ENCODE results near the gene MEN1.

The MEN1 gene

DNA sequence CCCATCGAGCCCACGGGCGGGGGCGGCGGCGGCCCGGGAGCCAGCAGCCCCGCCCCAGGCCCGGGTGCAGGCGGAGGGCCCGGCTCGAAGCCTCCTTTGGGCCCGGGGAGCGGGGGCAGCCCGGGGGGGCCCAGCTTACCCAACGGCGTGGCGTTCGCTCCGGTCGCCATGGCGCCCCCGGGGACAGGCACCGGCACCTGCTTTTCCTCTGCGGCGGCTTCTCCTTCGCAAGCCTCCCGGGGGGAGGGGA is 32.2 kb downstream of the MEN1 start:
- no peak for DNase-seq

DNA sequence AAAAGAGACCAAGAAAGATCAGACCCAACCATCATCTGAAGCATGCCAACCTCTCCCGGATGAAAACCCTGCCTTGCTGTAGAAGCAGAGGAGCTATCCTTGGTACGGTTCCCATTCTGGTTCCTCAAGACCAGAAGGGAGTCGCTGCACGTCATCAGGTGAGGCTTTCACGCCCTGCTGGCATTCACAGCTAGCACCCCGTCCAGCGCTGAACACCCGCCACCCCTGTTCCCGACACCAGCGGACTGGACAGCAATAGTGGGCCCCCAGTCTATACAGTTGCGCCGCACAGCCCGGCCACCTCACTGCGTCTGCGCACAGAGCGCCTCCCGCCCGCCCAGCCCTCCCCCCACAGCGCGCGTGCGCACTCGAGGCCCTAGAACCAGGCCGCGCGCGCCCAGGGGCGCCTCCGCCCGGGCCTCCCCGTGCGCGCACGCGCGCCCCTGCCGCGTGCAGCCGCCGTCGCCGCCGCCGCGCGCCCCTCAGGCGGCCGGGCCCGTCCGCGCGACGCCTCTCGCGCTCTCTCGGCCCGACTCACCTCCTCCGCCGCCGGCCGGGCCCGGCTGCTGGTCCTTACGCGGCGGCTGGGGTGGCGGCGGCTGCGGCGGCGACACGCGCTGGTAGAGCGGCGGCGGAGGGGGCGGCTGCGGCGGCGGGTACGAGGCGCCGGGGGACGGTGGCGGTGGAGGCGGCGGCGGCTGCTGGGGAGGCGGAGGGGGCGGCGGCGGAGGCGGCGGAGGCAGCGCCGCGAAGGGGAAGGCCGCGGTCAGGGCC is 32.7 kb downstream of the MEN1 start:
- DNase-seq, result peak; percentile 57

DNA sequence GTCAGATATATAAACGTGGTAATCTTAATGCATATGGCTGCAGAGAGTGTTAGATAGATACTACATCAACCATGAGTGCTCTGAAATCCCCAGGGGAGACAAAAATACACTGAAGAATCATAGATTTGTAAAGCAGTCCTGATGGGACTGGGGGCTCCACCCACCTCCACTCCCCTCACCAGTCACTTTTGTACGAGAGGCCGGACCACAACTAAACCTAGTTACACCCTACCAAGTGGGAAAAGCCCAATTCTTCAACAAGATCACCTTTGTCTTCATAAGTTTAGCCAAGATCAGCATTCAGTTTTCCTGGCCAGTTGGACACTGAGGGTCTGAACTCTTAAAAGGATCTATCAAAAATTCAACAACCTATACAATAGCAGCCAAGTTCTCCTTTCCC is 33.5 kb downstream of the MEN1 start:
- no peak for DNase-seq

DNA sequence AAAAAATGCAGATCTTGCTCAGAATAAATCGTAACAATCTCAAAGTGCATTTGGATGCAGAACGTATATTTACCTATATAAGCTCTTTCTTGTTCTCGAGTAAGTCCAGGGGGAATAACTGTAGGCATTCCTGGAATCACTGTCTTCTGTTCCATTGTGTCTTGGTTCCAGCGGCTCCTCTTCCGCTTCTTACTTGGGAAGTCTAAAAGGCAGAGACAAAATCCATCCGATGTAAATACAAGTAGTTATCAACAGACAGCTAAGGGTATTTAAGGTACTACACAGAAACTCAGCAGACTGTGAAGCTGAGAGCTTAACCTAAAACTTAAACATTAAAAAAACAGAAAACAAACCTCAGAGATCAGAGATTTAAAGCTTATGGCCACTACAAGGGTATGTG is 33.9 kb downstream of the MEN1 start:
- no peak for DNase-seq

DNA sequence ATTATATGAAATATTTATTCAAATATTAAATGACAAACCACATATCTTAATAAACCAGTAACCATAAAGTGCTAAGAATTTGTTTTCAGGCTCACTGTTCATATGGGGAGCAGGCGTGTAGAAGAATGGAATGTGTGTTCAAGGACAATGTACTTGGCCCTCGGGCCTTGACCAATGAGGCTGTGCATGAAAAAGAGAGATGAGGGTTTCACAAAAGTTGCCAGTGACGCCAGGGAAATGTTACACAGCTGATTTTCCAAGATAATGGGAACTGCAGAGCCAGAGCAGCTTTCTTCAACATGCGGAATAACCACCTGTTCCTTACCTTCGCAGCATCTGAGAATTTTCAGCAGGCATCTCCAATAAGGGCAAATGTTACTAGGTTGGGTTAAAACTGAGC is 36.2 kb downstream of the MEN1 start:
- DNase-seq, result no peak

DNA sequence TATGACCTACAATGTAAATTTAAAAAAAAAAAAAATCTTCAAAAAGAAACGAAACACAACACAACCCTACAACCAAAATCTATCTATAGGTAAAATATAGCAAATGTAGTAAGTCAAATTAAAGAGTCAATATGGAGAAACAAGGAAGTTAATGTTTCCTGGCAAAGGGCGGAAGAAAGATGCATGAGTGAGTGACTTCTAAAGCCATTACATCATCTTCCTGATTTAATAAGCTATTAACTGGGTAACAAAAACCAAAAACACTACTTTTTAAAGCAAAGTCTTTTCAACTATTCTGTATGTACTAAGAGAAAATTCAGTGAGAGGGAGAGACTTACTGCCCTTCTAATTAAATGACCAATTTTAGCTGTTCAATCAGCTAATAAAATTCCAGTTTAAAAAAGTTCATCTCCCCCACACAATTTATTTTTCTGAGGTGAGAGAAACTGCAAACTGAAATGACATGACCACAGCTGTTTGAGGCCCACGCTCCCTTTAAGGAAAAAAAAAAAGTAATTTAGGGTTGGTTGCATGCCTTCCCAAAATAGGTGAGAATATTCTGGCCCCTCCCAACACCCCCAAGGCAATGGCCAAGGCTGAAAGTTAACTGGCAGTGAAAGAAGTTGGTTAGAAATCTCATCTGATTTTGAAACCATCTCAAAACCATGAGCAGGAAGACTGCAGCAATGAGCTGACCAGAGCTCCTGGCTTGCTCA is 37.9 kb downstream of the MEN1 start:
- no peak for DNase-seq

DNA sequence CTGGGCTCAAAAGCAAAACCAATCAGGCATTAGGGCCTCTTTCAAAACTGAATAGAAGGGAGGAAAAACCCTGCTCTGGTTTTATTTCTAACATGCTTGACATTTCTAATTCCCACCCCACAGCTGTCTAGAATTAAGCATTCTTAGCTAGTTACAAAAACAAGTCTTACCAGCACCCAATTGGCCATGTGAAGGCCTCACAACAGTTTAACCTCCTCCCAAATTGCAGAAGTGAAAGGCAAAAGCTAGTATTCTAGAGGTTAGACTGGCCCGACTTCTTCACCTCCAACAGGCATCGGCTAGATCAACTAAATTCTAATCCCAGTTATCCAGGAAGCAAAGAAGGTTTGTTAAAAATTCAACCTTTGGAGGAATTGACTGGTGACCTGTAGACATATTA is 38.5 kb downstream of the MEN1 start:
- no peak for DNase-seq

DNA sequence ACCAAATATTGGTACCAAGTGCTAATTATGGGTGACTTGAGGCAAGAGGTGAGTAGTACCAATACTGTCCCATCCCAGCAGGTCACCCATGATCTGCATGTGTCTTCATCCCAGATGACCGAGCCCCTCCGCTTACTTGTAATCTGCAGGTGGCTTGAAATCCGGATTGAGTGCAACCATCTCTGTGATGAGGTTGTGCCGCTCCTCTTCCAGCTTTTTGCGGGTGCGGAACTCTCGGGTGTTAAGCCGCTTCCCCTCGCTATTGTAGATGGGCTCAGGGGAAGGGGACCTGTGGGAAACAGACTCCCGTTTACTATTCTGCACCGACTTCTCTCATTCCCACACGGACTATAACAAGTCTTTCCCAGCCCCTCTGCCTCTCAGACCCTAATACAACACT is 40.2 kb downstream of the MEN1 start:
- DNase-seq, result no peak

DNA sequence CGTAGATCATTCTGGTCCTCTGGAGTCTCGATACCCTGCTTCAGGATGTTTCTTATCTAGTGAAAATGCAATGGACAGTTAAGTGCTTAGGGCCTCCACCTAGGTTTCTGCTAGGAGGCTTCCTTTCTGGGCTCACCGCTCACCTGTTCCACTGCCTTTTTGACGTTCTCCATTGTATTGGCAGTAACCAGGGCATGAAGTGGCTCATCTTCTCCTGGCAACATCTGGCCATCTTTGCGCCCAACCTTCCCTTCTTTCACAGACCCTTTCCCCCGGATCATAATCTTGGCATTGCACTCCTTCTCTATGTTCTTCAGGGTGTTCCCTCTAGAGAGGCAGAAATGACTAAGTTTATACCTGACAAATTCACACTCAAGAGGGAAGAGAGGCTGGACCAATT is 41.1 kb downstream of the MEN1 start:
- DNase-seq, result no peak

DNA sequence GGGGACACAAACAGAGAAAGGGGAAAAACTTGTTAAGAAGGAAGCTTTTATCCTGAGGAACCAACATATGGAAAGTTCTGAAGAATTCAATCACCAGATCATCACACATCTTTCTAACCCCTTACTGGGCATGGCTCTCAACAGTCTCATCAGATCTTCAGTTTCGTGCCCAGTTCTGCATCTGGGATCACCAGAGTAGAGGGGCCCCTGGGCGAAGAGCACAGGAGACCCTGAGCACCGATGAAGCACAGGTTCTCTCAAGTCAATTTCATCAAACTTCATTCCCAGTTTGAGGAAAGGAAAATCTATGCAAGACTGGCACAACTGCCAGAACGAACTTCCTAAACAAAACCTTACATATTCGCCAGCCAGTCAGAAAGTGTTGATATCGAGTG is 42.1 kb downstream of the MEN1 start:
- no peak for DNase-seq

DNA sequence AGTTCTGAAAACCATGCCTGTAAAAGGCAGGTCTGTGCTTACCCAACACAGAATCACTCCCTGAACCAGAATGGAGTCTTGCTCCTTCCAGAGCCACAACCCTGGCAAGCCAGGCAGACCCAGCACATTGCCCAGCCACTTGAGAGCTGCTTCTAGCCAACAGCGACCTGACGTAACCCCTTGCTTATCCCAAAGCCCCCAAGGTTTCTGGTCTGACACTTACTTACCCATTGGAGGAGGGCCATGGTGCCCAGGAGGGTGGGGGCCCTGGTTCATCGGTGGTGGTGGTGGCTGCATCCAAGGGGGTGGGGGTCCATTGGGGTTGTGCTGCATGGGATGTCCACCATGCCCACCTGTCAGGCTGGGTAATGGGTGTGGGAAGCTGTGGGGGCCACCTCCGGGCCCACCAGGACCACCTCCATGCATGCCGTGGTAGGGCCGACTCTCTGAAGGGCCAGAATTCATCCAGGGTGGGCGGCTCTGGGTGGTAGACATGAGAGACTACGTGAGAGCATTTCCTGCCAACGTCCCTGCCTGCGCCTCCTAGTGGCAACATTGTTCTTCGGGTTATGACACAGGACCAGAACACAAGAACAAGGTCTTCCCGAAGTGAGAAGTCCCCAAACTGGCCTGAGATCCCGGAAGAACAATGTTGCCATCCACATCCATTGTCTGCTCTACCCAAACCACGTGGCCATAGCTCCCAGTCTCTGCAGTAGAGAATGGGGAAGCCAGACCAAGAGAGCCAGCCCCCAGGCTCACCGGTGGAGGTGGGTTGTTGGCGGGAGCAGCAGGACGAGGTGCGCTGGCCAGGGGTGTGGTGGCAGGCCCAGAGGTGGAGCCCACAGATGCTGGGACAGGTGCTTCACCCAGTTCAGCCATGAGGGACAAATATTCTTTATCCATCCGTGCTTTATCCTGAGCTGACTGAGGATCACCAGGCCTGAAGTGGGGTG is 42.7 kb downstream of the MEN1 start:
- DNase-seq, result no peak

DNA sequence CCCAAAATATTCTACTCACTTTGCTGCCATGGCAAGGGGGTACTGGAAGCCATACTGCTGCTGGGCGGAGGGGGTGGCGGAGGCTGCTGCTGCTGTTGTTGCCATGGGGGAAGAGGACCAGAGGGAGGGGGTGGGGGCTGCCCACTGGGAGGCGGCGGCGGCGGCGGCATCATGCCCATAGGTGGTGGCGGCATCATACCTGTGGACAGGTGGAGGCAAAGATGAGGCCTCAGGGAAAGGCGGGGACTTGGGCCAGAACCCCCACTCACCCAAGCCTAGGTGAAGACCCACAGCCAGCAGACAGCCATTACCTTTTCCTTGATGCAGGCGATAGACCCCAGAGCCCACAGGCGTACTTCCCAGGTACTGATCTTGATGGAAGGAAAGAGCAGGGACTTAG is 43.5 kb downstream of the MEN1 start:
- no peak for DNase-seq

DNA sequence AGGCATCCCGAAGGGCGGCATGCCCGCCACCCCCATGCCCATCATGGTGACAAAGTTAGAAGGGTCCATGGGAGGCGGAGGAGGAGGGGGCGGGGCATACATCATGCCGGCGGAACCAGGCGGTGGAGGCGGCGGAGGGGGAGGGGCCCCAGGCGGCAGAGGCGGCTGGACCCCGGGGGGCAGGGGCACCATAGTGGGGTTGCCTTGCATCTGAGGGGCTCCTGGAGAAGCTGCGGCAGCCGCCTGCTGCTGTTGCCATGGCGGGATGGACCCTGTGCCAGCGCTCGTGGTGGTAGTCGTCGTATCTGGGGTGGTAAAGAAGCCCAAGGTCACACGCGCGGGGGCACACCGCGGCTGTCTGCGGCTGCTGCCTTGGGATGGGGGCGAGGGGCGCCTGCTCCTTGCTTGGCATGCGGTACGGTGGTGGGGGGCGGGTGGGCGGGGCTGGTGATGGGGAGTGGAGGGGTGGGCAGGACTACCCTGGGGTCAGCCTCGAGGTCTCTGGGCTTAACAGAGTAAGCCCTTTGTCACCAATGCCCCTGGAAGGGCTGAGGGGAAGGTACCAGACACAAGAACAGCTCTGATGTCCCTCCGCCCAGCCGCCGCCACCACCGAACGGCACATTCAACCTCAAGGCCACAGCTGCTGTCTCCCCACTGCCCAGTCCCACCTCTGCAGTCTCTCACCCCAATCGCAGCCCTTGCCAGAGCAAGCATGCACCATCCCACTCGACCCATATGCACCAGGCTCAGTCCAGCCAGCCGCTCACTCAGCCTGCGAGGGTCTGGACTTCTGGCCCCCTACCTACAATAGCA is 44.3 kb downstream of the MEN1 start:
- DNase-seq, result no peak

DNA sequence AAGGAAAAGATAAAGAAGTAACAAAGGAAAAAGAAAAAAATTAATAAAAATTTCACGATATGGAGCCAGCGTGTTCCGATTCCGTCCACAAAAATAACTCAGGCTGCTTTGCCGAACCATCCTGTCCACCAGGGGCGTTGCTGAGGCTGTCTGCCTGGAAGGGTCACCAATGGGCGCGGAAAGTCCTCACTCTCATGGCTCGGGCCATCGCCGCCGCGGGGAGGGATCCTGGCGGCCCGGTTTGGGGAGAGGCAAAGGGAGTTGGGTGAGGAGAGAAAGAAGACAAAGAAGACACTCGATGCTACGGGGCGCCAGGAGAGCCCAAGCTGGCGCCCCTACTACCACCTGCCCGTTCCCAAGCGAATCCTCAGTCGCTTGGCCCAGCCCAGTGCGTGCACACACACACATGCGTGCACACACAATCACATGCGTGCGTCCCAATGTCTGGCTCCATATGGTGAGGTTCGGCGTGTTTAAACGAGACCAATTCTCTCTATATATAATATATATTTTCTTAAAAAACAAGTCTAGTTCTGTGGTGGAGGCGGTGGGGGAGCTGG is 45.0 kb downstream of the MEN1 start:
- no peak for DNase-seq

DNA sequence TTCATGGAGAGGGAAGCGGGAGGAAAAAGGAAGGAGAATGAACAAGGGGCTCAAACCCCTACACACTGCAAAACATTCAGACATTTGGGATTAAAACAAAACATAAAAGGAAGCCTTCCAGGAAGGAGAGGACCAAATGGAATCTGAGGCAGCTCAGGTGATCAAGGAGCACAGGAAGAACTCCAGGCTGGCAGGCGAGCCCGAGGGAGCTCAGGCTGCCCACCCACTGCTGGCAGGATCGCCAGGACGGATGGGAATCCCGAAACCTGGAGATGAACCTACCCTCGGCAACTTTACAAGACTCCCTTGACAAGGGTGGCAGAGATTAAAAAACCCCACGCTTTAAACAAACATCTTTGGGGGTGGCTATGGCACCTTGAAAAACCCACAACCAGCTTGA is 45.6 kb downstream of the MEN1 start:
- no peak for DNase-seq

DNA sequence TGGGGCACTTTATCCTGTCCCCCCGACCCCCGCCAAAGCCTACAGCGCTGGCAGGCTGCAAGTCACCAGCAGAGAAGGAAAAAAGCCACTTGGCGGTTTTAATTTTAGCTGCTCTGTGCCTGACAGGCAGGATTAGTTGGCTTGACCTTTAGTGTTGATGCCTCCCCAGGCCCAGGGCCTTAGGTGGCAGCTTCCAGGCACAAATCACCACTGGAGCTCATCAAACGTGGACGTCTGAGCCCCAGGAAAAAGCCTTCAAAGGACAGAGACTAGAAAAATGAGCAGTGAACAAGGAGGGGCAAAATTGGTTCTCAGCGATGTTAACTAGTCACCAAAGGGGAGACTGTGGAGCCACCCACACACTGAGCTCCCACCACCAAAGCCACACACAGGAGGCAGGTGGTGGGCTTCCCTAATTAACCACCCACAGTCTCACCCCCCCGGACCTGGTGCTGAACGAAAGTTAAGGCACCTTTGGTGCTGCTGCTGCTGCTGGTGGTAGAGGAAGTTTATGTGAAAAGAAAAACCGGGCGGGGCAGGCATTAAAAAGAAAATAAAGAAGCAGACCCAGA is 46.2 kb downstream of the MEN1 start:
- DNase-seq, result no peak

DNA sequence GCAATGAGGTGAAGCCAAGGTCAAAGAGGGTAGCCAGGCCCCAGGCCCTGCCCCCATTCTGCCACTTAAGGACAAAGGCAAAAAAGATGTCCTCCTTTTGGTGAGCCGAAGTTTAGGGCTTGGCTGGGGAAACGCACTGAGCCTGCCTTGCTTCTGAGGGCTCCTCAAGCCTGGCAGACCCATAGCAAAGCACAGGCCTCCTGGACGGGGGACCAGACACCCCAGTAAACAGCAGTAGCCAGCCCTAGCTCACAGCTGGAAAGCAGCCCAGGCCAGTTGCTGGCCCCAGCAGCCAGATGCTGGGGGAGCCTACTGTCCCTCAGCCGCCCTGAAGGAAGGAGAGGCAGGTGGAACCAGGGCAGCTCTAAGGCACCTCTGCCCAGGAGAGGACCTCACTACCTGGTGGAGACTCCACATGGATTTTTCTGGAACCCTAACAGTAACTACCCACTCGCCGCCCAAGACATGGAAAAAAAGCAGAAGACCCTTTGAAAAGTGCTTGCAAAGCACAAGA is 46.8 kb downstream of the MEN1 start:
- DNase-seq, result no peak

DNA sequence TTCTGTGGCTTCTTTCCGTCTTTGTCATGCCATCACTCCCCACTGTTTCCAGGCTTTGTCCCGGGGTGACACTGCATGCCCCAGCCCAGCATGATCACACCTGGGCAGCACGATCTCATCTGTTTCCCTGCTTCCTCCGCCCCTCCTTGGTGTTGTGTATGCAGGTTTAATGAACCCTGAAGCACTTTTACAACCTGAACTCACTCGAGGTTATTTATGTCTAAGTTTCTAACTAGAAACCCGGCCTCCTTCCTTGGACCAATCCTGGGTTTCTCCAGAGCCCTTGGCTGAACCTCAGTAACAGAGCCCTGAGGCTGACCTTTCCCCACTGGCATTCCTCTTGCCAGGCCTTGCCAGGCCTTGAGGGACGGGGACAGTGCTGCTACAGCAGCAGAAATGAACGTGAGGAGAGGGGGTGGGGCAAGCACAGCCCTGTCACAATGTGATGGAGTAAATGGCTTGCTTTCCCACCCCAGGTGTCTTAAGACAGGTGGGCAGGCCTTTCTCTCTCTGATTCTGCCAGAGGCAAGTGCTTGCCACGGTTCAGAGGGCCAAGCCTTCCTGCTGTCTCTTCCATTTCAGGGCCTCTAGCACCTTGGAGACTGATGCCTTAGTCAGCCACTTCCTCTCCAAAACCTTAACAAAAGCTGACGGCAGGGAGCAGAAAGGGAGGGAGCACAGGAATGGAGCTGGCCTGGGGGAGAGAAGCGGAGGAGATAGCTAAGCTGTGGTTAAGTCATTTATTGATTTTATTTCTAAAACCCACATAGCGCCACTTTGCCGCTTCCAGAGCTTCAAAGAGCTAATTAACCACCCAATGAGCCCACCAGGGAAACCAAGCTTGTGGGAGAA is 47.5 kb downstream of the MEN1 start:
- DNase-seq, result no peak

DNA sequence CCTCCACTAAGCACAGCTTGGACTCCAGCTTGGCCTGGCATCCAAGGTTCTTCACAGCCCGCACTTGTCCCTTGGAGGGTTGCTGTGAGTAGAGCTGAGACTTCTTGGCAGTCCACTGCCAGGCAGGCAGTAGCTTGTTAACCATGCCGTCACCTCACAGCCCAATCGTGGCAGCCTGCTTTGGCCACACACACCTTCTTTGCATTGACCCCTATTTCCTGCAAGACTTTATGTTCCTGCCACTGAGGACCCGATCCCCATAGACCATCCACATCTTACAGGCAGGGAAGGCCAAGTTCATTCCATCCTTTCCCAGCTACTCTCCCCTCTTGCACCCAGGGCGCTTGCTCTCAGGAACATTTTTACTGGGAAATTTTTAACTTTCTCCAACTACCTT is 48.1 kb downstream of the MEN1 start:
- no peak for DNase-seq

DNA sequence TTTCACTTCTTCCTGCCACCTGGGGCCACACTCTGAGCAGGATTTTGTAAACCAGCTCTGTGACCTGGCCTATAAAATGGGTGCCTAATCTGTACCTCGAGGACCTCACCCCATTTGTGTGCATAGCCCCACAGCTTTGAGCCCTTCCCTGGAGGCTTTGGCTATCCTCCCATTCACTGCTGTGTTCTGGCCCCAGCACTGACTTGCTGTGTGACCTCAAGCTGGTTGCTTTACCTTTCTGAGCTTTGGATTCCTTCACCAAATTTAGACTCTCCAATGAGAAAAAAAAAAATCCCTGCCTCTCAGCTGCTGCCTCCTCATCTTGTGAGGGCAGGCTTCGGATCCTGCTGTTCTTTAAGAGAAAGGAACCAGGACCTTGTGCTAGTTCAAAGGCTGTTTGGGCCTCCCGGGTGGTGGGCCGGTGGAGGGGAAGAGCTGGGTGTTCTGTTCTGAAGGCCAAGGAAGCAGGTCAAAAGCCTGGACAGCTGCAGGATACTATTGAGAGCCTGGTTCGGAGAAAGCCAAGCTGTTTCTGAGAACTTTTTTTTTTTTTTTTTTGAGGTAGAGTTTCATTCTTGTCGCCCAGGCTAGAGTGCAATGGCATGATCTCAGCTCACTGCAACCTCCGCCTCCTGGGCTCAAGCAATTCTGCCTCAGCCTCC is 49.5 kb downstream of the MEN1 start:
- DNase-seq, result no peak

Measured in NCI-H446 treated with DMSO at 0.1 percent for 48 hours (cell line).